ENCODE measurements around the gene RRP1B.
A peak's percentile ranks its signal among the peaks of the same experiment; 100 is the strongest.
"Not testable (repeated sequence)": the region's sequence is repeated elsewhere in the genome, so short reads cannot be mapped to it uniquely, and the experiment has no call there.

RRP1B gene, protein sequence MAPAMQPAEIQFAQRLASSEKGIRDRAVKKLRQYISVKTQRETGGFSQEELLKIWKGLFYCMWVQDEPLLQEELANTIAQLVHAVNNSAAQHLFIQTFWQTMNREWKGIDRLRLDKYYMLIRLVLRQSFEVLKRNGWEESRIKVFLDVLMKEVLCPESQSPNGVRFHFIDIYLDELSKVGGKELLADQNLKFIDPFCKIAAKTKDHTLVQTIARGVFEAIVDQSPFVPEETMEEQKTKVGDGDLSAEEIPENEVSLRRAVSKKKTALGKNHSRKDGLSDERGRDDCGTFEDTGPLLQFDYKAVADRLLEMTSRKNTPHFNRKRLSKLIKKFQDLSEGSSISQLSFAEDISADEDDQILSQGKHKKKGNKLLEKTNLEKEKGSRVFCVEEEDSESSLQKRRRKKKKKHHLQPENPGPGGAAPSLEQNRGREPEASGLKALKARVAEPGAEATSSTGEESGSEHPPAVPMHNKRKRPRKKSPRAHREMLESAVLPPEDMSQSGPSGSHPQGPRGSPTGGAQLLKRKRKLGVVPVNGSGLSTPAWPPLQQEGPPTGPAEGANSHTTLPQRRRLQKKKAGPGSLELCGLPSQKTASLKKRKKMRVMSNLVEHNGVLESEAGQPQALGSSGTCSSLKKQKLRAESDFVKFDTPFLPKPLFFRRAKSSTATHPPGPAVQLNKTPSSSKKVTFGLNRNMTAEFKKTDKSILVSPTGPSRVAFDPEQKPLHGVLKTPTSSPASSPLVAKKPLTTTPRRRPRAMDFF

DNA sequence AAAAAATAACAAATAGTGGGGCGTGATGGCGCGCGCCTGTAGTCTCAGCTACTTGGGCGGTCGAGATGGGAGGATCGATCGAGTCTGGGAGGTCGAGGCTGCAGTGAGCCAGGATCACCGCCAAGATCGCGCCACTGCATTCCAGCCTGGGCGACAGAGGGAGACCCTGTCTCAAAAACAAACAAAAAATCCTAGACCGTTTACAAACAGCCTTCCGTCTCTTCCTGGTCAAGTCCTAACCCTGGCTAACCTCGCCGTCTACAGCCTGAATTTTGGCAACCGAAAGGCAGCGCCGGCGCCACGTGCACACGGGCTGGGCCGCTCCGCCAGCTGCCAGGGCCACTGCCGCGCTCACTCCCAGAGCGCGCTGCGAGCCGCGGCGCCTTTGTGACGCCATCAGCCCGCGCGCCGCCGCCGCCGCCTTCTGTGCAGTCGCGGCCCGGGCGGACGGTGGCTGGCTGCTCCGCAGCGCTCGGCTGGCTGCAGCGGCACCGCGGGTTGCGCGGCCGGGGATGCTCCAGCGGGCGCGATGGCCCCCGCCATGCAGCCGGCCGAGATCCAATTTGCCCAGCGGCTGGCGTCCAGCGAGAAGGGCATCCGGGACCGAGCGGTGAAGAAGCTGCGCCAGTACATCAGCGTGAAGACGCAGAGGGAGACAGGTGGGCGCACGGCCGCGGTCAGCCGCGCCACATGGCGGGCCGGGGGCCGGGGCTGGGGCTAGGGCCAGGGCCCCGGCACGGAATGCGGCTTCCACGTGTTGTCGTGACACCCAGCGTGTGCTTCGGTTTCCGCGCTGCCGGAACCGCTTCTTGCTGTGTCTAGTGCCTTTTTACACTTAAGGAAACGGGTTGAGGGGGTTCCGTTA is at the start of gene RRP1B, which contains the start of gene HSF2BP:
Gene RRP1B, plus strand, starts transcription at position 425 of the 865 bp plus-strand sequence. Its CDS starts 105 bp downstream, at position 530.
Gene HSF2BP, minus strand, starts transcription at position 353 of the 865 bp plus-strand sequence. CDS start 1,392 bp downstream, outside the sequence.
- peak; percentile 63 to 74 for DNase-seq

DNA sequence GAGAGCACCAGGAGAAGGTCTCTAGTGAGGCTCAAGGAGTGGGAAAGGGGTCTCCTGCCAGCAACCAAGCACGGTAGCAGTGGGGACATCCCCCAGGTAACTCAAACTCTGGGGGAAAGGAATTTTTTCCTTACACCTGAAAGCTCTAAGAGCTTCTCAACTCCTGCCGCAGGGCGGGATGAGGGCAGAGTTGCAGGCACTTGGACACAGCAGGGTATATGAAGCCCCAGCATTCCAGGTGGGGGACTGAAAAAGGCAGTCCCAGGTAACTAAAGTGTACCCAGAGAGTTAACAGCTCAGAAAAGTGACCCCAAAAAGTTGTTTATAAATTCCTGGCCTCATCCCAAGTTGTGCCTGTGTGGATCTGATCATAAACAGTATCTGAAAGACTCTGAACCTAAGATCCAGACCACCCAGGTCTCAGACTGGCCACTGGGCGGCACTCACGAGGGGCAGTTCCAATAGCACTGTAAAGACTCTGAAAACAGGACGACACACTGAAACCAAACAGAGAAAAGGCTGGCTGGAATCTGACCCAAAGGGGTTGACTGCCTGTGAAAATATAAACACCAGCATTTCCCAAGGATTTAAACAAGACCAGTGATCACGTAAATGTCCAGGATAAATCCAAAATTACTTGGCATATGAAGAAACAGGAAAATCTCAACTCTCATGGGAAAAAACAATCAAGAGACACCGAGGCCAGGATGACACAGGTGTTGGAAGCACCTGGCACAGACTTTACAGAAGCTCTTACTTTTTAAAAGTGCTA is 47.6 kb upstream of the RRP1B start:
- DNase-seq, result no peak

DNA sequence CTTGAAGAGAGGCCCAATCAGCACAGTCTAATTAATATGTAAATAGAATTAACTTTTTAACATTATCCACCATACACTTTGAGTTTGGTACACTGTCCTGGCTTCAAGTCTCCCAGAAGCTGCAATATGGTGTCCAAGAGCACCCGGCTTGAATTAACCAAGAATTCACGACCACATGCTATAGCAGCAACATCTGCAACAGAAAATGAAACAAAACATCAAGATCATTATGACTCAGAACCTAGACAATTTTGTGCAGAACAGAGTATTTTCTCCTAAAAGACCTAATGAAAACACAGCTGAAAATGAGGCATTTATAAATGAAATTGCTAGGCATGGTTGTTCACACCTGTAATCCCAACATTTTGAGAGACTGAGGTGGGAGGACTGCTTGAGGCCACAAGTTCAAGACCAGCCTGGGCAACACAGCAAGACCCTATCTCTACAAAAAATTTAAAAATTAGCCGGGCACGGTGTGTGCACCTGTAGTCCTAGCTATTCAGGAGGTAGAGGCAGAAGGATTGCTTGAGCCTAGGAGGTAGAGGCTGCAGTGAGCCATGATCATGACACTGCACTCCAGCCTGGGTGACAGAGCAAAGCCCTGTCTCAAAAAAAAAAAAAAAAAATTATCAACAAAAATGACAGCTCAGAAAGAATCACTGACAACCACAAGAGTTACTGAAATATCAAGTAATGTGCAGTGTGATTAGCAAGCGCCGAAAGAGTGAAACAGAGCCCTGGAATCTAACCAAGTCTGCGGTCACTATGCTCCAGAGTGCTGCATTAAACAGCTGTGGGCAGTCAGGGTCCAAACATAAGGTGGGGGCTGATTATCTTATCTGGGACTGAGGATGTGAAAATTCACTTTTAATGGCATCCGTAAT is 45.4 kb upstream of the RRP1B start:
- no peak for DNase-seq

DNA sequence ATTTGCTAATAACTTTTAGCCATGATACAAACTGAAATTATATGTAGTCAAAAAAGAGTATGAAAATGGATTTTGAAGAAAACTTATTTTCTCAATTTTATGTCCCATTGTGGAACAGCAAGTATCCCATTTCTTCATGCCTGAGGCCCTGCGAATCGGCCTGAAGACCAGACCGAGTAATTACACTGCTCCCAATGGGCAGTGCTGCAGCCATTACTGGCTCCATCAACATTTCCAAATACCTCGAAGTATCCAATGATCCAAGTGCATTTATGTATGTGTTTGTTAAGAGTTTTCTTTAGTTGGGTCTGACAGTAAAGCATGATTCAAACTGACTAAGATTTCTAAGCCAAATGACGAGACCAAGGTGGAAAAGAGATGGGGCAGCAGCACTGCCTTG is 44.5 kb upstream of the RRP1B start:
- DNase-seq, result no peak

DNA sequence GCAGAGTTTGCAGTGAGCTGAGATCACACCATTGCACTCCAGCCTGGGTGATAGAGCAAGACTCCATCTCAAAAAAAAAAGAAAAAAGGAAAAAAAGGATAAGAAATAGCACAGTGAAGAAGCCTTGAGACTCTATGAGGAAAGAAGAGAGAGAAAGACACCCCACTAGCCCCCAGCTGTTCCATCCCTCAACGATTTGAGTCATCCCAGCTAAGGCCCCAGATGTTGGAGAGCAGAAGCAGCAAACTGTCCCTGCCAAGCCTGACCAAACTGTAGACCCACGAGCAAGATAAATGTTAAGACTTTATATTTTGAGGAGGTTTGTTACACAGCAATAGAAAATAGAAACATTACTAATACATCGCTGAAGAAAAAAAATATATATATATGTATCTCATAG is 42.5 kb upstream of the RRP1B start:
- DNase-seq, result not testable (repeated sequence)

DNA sequence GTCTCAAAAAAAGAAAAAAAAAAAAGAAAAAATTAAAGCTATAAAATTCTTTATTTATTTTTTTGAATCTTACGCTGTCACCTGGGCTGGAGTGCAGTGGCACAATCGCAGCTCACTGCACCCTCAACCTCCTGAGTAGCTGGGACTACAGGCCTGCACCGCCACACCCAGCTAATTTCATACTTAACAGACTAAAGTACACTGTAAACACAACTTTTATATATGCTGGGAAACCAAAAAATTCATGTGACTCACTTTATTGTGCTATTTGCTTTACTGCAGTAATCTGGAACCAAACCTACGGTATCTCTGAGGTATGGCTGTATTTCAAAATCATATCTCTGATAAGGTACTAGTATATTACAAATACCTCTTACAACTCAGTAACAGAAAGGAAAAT is 40.4 kb upstream of the RRP1B start:
- no peak for DNase-seq

DNA sequence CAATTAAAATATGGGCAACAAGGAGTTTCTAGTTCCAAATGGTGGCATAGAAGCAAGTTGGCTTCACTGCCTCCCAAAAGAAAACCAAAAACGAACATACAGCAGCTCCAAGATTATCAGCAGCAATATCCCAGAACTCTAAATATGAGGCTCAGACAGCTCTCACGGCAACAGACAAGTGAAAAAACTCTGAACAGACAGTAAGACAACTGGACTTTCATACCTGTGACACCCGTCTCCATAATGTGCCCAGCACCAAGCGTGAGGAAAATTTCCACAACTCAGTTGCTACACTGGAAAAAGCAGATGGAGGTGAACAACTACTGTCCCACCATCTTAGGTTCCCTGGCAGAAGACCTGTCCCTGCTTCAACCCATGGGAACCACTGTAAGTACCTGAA is 40.0 kb upstream of the RRP1B start:
- no peak for DNase-seq

DNA sequence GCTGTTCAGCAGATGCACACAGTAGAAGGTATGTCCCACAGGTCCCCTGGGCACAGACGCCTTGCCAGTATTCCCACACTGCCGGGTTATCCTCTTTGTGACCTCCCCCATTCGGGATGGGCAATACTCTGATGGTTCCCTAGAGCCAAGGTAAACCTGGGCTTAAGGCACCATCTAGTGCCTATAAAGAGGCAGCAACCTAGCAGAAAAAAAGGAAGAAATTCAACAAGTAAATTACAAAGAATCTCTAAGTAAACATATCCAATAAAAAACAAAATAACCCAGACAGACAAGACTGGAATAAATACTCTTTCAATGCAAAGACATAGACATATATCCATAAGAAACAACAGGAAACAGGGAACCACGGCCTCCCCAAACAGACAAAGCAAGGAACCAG is 39.5 kb upstream of the RRP1B start:
- no peak for DNase-seq

DNA sequence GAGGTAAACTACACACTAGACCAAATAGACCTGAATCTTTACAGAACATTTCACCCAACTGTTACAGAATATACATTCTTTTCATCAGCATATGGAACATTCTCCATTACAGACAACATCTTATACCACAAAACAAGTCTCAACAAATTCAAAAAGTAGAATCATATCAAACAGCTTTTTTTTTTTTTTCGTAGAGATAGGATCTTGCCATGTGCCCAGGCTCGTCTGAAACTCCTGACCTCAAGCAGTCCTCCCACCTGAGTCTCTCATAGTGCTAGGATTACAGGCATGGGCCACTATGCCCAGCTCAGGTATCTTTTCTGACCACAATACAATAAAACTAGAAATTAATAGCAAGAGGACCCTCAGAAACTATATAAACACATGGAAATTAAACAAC is 36.6 kb upstream of the RRP1B start:
- no peak for DNase-seq

DNA sequence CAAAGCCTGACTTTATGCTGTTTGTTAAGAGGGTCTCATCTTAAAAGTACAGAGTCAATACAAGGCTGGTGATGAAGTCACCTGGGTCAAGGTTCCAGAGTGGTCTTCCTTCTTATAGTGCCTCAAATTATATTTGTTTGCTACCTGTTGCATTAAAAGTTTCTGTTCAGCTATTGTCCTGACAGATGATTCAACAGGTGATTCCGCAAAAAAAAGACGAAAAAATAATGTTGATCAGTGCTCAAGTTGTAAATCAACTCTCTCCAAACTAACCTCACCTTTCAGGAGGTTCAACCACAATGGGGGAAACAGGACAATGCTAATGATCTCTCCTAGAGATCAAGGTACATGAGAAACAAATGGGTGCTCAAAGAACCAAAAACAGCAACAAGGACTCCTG is 35.8 kb upstream of the RRP1B start:
- no peak for DNase-seq

DNA sequence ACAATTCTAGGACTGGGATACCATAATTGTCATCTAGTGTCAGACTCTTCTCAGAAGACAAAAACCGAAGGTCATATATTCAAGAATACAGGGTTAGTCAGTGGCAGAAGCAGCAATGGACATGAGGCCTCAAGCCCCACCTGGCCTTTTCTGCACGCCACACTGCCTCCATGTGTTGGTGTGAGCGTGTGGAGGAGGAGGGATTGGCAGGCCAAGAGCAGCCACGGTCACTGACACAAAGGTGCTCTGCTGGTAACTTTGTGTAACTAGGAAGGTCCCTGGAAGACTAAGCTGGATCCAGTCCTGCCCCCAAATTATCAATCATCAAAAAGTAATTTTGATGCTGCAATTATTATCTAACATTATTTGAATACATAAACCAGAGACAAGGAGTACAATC is 35.0 kb upstream of the RRP1B start:
- DNase-seq, result no peak

DNA sequence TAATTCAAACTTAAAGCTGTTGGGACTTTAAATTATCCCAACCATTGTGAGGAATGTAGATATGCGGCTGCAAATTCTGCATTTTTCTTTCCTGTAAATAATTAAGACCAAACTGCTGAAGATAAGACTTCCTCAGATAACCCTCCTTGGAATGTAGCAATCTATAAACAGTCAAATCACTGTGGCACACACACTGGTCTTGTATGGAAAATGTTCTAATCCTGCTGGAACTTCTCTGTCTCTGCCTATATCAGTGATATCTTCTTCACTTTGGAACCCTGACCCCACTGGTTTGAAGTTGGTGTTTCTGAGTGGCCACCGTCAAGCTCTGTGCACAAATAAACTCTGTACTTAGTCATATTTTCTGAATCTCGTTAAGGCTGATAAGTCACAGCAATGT is 33.0 kb upstream of the RRP1B start:
- no peak for DNase-seq

DNA sequence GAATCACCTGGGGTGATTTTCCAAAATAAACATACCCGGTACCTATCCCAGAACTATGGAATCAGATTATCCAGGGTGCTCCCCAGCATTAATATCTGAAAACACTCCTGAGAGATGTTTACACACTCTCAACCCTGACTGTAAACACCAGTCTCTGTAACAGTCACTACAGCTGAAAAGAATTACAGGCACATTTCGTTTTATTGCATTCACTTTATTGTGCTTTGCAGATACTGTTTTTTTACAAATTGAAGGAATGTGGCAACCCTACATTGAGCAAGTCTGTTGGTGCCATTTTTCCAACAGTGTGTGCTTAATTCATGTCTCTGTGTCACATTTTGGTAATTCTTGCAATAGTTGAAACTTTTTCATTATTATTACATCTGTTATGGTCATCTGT is 31.8 kb upstream of the RRP1B start:
- no peak for DNase-seq

DNA sequence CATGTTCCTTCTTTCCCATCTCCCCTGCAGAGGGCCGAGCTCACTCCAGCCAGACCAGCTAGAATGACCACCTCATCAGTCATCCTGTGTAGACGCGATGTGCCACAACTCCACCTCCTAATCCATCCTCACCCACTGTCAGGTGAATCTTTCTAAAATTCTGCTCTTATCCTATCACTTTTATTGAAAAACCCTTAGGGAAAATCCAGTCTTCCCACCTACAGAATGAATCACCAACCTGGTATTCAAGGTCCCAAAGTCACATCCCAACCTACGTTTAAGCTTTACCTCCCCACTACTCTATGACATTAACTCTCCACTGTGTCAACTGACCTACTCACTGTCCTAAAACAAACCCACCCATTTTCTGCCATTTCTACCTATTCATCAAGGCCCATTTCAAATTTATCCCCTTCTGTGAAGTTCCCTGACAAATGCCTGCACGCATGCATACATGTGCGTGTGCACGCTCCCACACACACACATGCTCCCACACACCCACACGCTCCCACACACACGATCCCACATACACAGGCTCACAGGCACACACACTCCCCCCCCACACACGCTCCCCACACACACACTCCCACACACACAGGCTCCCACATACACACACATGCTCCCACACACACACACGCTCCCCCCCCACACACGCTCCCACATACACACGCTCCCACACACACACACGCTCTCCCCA is 27.8 kb upstream of the RRP1B start:
- DNase-seq, result no peak

DNA sequence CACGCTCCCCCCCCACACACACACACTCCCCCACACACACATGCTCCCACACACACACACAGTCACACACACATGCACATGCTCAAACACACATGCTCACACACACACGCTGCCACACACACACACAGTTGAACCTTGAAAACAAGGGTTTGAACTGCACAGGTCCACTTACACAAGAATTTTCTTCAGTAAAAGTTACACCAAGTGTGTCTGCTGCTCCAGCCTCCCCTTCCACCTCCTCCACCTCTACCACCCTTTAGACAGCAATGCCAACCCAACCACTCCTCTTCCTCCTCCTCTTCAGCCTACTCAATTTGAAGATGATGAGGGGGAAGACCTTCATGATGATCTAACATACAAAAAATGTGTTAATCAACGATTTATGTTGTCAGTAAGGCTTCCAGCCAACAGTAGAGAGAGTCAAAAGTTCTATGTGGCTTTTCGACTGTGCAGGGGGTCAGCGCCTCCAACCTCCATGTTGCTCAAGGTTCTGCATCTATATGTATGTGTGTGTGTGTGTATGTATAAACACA is 26.9 kb upstream of the RRP1B start:
- no peak for DNase-seq

DNA sequence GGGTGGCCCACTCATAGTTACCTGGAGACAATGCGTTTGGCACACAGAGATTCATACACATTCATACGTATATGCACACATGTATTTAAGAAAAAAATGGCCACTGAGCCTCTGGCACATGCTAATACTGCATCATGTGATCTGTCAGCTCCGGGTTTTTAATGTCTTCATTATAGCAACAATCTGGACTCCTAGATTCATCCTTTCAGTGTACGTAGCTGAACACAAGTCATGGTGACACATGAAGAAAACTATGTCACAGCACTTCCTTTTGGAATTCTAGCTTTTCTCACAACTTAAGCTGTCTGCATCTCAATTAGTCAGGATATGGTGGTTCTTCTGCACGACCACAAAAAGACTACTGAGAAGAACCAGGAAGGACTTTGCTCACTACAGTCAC is 24.7 kb upstream of the RRP1B start:
- DNase-seq, result no peak

DNA sequence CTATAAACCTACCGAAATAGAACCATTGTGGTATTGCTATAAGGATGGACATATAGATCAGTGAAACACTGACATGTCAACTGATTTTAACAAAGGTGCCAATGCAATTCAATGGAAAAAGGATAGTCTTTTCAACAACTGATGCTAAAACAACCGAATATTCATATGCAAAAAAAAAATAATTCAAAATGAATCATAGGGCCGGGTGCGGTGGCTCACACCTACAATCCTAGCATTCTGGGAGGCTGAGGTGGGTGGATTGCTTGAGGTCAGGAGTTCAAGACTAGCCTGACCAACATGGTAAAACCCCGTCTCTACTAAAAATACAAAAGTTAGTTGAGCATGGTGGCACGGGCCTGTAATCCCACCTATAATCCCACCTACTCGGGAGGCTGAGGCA is 23.9 kb upstream of the RRP1B start:
- DNase-seq, result no peak

DNA sequence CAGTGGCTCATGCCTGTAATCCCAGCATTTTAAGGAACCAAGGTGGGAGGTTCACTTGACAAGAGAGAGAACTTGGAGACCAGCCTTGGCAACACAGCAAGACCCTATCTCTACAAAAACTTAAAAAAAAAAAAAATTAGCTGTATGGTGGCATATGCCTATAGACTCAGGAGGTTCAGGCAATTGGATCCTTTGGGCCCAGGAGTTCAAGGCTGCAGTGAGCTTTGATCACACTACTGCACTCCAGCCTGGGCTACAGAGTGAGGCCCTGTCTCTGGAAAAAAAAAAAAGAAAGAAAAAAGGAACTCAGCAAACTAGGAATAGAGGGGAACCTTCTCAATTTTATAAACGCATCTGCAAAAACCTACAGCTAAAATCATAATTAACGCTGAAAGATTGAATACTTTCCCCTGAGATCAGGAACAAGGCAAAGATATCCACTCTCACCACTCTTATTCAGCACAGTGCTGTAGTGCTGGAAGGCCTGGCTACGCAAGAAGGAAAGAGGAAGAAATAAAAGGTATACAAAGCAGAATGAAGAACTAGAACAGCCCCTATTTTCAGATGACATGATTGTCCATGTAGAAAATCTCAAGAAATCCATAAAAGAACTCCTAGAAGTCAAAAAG is 21.7 kb upstream of the RRP1B start:
- DNase-seq, result no peak

DNA sequence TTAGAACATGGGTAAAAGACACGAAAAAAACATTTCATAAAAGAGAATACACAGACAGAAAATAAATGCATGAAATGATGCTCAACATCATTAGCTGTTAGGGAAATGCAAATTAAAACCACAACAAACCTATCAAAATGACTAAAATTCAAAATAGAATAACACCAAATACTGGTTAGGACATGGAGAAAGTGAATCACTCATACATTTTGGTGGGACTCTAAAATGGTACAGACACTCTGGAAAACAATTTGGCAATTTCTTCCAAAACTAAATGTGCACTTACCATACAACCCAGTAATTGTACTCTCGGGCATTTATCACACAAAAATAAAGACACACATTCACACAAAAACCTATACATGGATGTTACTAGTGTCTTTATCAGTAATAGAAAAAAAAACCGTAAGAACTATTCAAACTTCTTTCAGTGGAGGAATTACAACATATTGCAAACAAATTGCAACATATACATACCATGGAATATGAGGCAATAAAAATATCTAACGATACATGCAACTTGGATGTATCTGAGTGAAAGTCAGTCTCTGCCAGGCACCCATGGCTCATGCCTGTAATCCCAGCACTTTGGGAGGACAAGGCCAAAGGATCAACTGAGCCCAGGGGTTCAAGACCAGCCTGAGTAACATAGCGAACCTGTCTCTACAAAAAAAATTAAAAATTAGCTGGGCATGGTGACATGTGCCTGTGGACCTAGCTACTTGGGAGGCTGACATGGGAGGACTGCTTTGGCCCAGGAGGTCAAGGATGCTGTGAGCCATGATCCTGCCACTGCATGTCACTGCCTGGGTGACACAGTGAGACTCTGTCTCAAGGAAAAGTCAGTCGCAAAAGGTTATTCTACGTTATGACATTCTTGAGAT is 19.6 kb upstream of the RRP1B start:
- DNase-seq, result no peak

Measured in NCI-H1930 (cell line).